AG08396 (cell line): ENCODE results near the gene KRTAP29-1.

ENCODE experiments used
- DNase-seq: peaks from one replicate; pipeline ENCODE4 v3.0.0; 2012; ENCODE audit warnings: low spot score, mixed read lengths

Gene KRTAP29-1

DNA sequence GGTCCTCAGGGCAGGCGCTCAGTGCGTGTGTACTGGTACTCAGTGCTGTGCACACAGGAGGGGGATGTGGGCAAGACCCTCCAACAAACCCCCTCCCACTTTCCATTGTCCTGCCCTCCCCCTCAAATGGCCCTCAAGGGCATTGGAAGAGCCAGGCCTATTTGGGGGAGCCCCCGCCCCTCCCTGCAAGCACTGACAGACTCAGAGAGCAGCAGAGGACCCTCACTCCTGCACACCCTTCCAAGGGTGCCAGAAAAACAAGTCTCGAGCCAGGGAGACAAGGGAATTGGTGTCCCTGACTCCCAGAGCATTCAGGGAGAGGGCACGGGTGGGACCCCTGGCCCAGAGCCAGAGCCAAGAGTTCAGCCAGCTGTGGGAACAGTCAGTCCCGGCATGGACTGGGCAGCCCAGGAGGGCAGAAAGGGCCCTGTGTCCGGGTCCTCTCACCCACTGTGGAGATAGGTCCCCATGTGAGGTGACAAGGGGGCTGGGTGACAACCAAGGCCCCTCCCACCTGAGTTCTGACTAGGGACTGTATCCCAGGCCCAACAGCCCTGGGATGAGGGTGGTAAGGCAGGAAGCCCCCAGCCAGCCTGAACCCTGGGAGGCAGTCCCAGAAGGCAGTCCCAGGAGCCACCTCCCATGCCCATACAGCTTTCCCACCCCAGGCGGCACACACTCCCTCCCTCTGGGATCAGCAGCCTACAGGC is 24.9 kb upstream of the KRTAP29-1 start:
- no peak for DNase-seq

DNA sequence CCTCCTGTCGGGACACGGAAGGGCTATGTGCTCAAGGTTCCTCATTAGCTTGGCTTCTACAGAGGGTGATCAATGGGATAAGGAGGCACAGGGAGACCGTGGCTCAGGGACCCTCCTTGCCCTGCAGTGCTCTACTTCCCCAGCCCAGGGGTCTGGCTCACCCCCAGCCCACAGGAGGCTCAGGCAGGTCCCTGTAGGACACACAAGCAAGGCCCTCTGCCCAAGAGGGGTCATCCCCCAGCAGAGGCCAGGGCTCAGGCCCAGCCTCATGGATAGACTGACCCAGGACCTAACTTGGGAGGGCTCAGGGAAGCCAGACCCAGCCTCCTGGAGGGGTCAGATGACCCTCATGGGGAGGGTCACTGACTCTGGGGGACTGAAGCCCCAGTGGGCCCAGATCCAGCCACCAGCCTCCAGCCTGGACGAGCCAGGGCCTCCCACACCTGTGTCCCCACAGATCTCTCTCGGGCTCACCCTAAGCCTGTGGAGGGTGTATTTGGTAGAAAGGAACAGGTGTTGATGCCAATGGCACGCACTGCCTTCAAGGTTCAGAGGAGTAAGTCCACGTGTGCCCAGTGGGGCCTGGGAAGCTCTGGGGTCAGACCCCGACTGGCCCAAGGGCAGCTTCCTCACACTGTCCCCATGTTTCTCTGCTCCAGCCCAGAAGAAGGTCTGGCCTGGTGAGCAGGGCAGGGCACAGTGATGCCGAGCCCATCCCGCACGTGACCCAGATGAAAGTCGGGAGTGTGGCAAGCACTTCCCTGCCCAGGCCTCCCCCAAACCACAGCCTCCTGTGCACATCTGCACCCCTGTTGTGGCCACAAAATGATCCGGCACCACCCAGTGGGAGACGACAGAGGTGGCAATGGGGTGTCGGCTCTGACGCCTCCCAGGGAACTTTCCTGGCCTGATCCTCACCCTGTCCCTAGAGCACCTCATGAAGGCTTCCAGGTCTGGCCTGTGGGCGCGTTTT is 23.8 kb upstream of the KRTAP29-1 start:
- no peak for DNase-seq

DNA sequence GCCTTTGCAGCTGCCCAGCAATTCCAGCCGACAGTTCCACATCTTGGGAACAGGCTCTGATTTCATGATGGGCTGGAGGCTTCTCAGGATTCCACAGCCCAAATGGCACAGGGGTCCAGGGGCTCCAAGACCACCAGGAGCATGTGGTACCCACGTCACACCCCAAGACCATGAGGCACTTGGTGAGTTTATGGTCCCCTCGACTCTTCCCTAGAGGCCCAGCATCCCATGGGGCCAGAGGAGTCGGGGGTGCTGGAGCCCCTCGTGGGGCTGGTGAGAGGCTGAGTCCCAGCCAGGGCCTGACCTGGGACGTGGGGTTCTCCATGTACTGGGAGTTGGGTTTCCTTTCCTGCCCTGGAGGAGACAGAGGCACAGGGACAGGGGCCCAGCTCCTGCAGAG is 23.0 kb upstream of the KRTAP29-1 start:
- no peak for DNase-seq

DNA sequence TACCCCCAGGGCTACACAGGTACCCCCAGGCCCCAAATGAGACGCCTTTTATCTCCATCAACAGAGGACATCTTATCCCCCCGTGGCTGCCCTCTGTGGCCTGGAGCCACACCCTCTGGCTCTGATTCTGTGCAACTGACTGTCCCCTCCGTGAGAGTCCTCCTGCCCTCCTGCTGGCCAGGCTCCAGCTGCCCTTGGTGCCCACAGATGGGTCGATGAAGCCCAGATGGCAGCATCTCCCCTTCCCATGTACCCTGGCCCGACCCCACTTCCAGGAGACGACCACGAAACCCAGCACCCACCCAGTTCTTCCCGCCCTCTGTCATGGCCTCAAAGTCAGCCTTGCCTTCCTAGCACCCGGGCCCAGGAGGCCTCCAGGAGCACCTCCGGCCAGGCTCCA is 22.5 kb upstream of the KRTAP29-1 start:
- DNase-seq: no peak

DNA sequence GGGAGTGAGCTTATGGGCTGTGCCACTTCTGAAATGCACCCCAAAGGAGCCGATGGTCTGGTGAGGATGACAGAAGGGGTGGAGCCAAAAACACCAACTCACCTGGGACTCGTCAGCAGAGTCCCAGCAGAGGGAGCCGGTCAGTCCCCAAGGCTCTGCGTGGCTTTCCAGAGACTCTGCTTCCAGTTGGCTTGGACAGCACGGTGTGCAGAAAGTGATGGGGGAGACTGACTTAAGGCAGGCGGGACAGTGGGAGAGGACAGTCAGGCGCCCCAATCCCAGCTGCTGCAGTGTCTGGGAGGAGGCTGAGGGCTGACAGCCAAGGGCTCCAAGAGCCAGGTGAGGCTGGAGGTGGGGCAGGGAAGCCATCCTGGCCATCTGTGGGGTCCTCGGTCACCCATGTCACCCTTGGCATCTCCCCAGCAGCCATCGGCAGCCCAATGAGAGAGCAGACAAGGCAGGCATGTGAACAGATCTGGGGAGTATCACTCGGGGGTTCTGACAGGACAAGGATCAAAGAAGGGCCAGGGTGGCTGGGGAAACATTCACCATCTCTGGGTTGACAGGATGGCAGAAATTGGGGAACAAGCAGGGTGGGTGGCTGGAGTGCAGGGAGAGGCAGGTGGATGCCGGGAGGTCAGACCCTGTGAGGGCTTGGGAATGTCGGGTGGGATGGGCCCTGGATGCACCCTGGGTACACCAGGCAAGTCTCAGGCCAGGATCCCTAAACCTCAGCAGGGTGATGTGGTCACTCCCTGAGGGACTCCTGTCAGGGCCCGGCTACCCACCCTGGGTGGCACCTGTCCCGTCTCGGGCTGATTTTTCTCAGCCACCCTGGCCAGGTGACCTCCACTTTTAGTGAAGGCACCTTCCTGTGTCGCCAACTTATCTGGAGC is 21.8 kb upstream of the KRTAP29-1 start:
- DNase-seq: no peak

DNA sequence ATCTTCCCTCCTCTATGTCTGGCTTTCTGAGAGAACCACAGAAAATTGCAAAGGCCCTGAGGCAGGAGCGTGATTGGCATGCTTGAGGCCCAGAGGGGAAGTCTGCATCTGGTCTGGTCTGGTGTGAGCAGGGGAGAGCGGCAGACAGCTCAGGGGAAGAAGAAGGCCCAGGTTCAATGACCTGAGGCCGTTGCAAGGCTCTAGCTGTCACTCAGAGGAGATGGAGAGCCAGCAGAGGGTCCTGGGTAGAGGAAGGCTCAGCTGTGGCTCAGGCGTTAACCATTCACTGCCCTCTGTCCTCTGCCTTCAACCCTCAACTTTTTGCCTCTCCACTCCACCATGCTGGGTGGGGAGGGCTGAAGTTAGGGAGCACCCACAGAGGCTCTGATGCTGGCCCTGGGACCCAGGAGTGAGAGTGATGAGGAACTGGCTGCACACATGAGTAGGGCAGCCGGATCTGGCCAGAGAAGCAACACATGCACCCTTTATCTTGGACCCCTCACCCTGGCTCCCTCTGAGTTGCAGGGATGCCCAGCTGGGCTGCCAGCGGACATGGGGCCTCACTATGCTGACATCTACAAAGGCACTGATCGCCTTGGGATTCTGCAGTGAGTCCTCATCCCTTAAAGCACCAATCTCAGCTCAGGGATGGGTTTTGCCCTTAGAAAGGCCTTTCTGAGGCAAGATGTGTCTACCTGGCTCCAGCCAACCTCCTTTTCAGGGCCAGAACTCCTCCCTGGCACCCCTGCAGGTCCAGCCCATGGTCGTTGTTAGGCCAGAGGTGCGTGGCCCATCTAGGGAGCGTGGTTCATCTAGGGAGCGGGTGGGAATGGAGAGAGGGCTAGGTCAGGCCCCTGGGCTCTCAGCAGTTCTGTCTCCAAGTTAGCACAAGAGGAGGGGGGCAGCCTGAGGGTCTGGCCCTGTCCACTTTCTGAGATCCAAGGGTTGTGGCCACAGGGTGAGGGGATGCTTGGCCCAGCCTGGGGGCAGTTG is 20.5 kb upstream of the KRTAP29-1 start:
- DNase-seq: no peak

DNA sequence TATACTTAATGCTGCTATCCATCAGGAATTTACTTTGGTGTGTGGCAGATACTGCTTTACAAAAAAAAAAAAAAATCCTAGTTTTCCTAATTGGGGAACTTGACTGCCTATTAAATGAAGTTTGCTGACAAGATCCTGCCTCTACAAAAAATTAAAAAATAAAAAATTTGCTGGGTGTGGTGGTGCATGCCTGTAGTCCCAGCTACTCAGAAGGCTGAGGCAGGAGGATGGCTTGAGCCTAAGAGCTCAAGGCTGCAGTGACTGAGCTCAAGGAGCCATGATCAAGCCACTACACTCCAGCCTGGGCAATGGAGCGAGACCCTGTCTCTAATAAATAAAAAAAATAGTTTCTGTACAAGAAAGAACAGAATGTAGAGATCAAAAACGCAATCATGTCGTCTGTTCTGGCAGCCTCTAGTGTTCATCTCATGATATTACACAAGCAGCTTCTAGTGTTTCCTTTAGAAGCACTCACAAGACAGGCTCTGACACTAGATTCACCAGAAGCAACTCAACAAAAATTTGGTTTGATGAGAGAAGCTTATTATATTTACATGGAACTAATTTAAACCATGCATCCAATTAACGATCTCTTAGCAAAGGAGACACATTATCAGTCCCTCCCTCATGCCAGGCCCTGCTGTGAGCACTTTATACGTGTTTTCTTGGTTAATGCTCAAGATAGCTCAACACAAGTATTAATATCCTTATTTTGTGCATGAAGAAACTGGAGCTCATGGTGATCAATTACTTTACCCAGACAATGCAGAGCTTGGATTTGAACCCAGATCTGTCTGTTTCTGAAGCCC is 19.6 kb upstream of the KRTAP29-1 start:
- peak; percentile 55 for DNase-seq

DNA sequence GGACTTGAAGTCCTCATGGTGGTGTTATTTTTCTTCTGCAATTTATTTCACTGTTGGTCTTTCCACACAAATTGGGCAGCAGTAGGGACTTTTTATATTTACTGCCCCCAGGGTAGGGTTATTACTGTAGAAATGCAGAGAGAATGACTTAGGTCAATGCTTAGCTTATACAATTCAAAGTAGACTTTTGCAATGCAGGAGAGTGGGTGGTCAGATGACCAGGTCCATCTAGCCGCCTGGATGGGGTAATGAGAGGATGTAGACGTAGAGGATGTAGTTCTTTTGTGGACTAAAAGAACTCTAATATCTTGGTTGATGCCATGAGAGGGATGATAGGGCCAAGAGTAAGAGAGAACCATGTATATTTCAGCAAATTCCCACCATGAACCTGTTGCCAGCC is 15.6 kb upstream of the KRTAP29-1 start:
- no peak for DNase-seq

DNA sequence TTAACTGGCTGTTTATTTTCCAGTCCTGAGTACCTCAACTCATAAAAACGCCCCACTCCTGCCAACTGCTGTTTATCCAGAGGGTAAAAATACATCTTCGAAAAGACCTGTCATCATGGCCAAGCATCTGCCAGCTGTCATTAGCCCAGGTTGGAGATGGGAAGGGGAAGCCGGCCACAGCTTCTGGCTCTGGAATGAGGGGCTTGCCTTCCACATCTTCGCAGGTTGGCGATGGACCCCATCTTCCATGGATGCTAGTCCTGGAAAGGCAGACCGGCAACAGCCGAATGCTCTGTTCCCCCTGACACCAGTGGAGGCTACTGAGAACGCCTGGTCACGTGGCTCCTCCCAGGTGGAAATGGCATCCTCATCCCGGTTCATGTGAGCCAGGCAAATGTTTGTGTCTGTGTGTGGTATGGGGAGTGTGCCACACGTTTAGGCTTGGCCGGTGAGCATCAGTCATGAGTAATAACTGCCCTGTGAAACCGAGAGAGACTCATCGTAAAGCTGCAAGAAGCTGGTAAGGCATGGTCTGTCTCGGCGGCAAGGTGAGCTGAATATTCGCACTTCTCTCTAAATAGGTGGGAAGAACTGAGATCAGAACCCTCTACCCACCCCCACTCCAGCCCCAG is 13.3 kb upstream of the KRTAP29-1 start:
- no peak for DNase-seq

DNA sequence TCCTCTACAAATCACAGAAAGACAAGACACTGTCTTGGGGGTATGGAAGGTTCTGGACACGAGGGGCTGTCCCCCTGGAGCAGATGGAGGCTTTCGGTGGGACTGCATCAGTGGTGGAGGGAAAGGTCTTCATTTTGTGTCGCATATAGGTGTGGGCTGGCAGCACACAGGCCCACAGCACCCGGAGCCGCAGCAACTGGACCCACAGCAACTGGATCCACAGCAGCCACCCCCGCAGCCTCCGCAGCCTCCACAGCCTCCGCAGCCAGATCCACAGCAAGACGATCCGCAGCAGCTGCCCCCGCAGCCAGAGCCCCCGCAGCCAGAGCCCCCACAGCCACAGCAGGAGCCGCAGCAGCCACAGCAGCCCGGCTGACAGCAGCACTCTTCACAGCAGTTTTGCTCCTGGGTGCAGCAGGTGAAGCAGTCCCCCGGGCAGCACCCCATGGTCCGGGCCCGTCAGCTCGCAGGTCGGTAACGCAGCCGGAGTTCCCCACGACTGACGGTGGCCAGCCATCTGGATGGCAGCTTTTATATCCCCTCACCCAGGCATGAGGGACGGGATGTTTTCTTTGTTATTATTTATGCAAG is 12.6 kb upstream of the KRTAP29-1 start, which contains the start of gene KRTAP17-1:
KRTAP17-1 (minus strand) TSS at position 507 of the 591 bp plus-strand sequence; CDS start at position 447, 60 bp downstream.
- DNase-seq: no peak

DNA sequence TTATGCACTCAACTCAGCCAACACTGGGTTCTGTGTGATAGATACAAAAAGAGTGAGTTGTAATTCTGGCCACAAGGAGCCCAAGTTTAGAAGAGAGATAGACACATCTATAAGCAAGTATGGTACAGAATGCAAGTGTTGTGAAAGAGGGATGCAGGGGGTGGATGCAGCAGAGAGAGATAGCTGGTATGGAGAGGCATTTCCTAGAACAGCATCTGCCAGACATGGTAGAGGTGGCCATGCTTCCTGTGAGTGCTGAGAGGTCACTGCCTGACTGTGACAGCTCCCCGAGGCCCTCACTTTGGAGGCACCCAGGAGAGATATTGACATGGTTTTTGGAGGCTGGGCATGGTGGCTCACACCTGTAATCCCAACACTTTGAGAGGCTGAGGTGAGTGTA is 8.5 kb upstream of the KRTAP29-1 start:
- no peak for DNase-seq

DNA sequence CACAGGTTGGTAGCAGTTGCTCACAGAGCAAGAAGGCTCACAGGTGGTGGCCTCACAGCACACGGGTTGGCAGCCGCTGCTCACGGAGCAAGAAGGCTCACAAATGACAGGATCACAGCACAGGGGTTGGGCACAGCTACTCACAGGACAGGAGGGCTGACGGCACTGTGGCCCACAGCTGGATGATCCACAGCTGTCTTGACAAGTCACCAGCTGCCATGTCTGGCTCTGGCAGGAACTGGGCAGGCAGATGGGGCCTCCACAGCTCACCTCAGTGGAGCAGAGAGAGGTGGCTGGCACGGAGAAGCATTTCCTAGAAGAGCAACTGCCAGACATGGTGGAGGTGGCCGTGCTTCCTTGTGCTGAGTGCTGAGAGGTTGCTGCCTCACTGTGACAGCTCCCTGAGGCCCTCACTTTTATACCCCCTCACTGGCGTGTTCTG is 6.3 kb upstream of the KRTAP29-1 start, which contains the start of gene KRTAP16-1:
KRTAP16-1 (minus strand) TSS at position 392 of the 442 bp plus-strand sequence; CDS start at position 336, 56 bp downstream.
- no peak for DNase-seq

DNA sequence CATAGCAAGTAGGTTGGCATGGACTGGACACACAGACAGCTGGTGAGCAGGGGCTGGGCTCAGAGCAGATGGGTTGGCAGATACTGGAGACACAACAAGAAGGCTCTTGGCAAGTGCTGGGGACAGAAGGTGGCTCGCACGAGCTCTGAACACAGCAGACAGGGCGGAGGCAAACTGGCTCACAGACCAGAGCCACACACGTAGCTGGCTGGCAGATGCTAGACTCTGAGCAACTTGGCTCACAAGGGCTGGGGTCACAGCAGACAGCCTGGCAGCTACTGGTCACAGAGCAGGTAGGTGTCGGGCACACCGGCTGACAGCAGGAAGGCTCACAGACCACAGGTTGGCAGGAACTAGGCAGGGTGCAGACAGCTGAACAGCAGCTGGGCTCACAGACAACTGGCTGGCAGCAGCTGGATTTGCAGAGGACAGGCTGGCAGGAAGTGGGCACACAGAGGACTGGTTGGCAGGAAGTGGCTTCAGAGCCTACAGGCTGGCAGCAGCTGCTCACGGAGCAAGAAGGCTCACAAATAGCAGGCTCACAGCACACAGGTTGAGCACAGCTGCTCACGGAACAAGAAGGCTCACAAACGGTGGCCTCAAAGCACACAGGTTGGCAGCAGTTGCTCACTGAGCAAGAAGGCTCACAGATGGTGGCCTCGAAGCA is 5.7 kb upstream of the KRTAP29-1 start:
- DNase-seq: no peak

DNA sequence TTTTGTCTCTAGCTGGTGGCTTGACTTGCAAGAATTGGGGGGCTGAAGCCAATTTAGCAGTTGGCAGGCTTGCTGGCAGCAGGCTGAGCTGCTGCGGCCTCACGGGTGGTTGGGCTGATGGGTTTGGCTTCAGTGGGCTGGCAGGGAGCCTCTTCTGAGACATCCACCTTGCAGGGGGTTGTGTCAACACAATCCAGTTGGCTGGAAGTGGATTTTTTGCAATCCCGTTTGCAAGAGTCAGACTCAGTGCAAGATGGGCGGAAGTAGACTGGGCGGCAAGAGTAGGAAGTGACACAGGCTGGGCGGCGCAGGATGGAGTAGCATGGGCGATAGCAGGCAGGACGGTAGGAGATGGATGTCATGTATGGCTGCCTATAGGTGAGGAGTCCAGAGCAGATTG is 5.0 kb upstream of the KRTAP29-1 start:
- DNase-seq: no peak

DNA sequence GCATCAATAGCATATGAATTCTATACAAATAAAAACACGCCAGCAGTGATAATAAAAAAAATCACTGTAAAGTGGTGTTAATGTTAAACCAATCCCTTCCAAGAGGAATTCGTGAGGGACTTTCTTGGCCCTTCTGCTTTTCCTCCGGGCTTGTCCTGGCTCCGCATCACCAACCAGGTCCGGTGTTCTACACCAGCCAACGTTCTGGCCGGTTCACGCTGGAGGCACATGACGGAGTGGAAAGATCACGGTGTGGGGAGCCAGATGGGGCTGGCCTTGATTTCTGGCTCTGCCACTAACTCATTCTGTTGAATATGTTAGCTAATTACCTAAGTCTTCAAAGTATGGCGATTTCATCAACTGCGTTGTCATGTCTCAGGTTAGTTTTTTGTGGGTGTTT is 1.4 kb upstream of the KRTAP29-1 start:
- DNase-seq: no peak

DNA sequence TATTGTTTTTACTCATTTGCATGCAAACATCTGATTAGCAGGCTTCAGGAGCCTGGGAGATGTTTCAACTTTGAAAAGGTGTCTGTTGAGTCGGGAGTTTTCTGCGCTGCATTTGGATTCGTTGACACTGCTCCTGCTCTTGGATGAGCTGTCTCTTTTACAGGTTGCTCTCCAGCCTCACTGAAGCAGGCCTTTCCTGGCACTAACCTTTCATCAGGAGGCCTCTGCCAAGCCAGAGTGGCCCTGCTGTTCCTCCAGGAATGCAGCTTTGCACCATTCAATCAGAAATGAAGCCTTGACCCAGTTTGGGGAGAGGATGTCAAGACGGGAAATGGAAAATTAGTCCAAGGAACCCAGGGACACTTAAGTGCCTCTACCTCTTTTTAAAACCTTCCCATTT is 330 bp upstream of the KRTAP29-1 start:
- no peak for DNase-seq

DNA sequence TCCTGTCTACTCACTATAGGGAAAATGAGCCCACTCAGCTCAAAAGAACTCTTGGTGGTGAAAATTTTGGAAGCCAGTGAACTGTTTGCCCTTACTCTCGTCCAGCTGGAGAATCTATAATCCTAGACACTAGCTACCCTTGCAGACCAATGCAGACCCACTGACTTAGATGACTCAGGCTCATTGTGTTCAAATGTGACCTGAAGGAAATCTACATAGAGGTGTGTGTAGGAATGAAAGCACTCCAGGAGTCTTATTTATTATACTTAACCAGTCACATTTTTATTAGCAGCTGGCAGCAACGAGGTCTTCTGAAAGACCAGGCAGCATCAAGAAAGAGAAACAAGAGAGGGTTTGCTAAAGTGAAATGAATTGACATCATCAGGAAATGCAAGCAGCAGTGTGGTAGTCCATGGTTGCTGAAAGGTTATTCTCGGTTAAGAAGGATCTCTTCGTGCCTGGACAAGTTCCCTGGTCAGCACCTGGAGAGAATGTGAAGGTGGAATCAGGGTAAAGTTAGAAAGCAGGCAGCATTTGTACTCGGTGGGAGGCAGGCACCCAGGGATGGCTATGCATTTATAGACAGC is 1.4 kb downstream of the KRTAP29-1 start:
- no peak for DNase-seq
